PC-3 (cell line): ENCODE measurements around the gene CASP12. TPM values are rescaled to one million over a fixed set of nuclear protein-coding genes. Genes with fewer than 3 reads are reported as not detected.

Experiments
- ATAC-seq: fragments of 200-7000 bp; cut with Tn5 transposase; 2 replicates; pipeline ENCODE4 v1.9.1; 2020; ENCODE audit warnings: mild to moderate bottlenecking, moderate library complexity
- BruUV-seq: library from RNA; stranded (reverse); fragments of 400-500 nt; replicated peaks from 2 replicates; lab custom pipeline; 2021; lab: Mats Ljungman, UMichigan
- CTCF ChIA-PET: fragments of 300-600 bp; sonication (Branson Sonifier 250); formaldehyde crosslinking; loops from one replicate; lab custom pipeline; 2022; ENCODE audit warnings: antibody characterized with exemption; lab: Charles Lee
- POLR2A ChIA-PET: fragments of 300-600 bp; sonication (Branson Sonifier 250); formaldehyde crosslinking; loops from one replicate; lab custom pipeline; 2022; ENCODE audit warnings: antibody characterized with exemption; ENCODE audit not compliant: unreplicated experiment; lab: Charles Lee
- DNase-seq: peaks from one replicate; pipeline ENCODE4 v3.0.0-alpha.2; 2015
- H2AFZ ChIP-seq: fragments of 300-600 bp; sonication (generic); 2 replicates; pipeline ENCODE4 v1.6.0; 2016; ENCODE audit warnings: antibody characterized with exemption, low read length
- H3F3A ChIP-seq: fragments of 300-600 bp; sonication (generic); one replicate; pipeline ENCODE4 v1.6.0; 2017; ENCODE audit warnings: antibody characterized with exemption, low read length, control low read depth, mild to moderate bottlenecking; ENCODE audit not compliant: unreplicated experiment
- H3K27ac ChIP-seq: fragments of 300-600 bp; sonication (generic); 2 replicates; pipeline ENCODE4 v1.5.1; 2016; ENCODE audit warnings: mild to moderate bottlenecking, low read length
- H3K27me3 ChIP-seq: fragments of 300-600 bp; sonication (generic); 2 replicates; pipeline ENCODE4 v1.6.1; 2016; ENCODE audit warnings: low read length, mixed read lengths
- H3K36me3 ChIP-seq: fragments of 300-600 bp; sonication (generic); 2 replicates; pipeline ENCODE4 v1.6.1; 2016; ENCODE audit warnings: low read depth, mixed run types, low read length, mixed read lengths
- H3K4me1 ChIP-seq: fragments of 300-600 bp; sonication (generic); 2 replicates; pipeline ENCODE4 v1.5.1; 2016; ENCODE audit warnings: low read length; ENCODE audit not compliant: insufficient read depth
- H3K4me2 ChIP-seq: fragments of 300-600 bp; sonication (generic); 2 replicates; pipeline ENCODE4 v1.6.0; 2016; ENCODE audit warnings: low read length
- H3K4me3 ChIP-seq: fragments of 300-600 bp; sonication (generic); 2 replicates; pipeline ENCODE4 v1.5.1; 2016; ENCODE audit warnings: mild to moderate bottlenecking, low read length, mixed read lengths
- H3K79me2 ChIP-seq: fragments of 300-600 bp; sonication (generic); 2 replicates; pipeline ENCODE4 v1.6.1; 2017; ENCODE audit warnings: low read length, mixed read lengths
- H3K9ac ChIP-seq: fragments of 300-600 bp; sonication (generic); 2 replicates; pipeline ENCODE4 v1.6.0; 2016; ENCODE audit warnings: mild to moderate bottlenecking, low read length
- H3K9me2 ChIP-seq: fragments of 300-600 bp; sonication (generic); replicated peaks from 2 replicates; pipeline ENCODE4 v1.6.1; 2016; ENCODE audit warnings: mixed run types, low read length, mixed read lengths
- H3K9me3 ChIP-seq: fragments of 300-600 bp; sonication (generic); 2 replicates; pipeline ENCODE4 v1.6.1; 2016; ENCODE audit warnings: low read length, mixed read lengths
- H4K20me1 ChIP-seq: fragments of 300-600 bp; sonication (generic); 2 replicates; pipeline ENCODE4 v1.6.1; 2016; ENCODE audit warnings: low read length, mixed read lengths
- EZH2 ChIP-seq: fragments of 300-600 bp; sonication (generic); IDR thresholded peaks from one replicate; pipeline ENCODE4 v1.6.1; 2017; ENCODE audit warnings: antibody characterized with exemption, mild to moderate bottlenecking, low read length; ENCODE audit not compliant: unreplicated experiment
- EZH2phosphoT487 ChIP-seq: fragments of 300-600 bp; sonication (generic); IDR thresholded peaks from 2 replicates; pipeline ENCODE4 v1.6.1; 2018; ENCODE audit warnings: mild to moderate bottlenecking, antibody characterized with exemption, low read length, borderline replicate concordance
- intact Hi-C: fragments of 100-400 bp; cut with micrococcal nuclease; formaldehyde crosslinking; loops from 2 replicates; pipeline ENCODE4 v1.9.0; 2023
- total RNA-seq: library from RNA; depleted of rRNA; stranded (reverse); fragments of >200 nt; gene quantifications from 2 replicates; pipeline ENCODE4 v1.2.3, GENCODE V29; 2014
- TF ChIP-seq, protein P1 (sequence below): fragments of 300-600 bp; sonication (generic); conservative IDR thresholded peaks from 2 replicates; pipeline ENCODE4 v1.5.1; 2017; ENCODE audit warnings: antibody characterized with exemption, low read depth, mild to moderate bottlenecking, low read length

The CASP12 gene
- total RNA-seq, 1 experiment from 2014 or later: not detected

DNA sequence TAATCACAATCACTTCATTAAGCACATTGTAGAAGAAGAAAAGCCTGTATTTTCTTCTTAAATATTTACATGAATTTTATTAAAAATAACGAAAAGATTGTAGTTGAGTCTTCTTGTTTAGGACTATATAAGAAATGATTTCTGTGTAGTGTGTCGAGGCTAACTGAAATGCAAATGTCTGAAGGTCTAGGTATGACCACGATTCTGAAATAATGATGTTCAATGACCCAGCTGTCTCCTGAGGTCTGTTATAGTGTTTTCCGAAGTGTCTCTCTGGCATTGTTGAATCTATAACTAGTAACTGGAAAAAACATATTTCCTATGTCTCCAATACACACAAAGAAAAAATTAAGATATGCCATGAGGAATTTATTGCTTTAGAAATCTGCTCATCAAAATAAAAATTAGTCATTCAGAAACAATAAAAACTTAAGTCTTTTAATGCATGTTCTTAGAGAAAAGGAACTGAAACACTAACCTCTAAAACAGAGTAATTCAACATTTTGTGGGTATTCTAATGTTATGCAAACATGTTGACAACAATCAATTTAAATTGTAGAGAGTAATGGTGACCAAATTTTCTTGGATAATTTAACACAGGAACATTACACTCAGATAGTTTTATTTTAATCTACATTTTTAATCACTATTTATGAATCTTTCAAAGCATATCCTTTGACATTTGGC, 55.0 kb downstream of the CASP12 start:
- Histone ChIP-seq H3K4me3 (no peak overlapping the region), H3K4me1 (no peaks in the 10 kb centered on the region), H3K9me2 (no peaks in the 10 kb centered on the region), H3F3A (no peaks in the 10 kb centered on the region), H4K20me1 (no peaks in the 10 kb centered on the region), H2AFZ (no peak overlapping the region), H3K27ac (no peak overlapping the region), H3K79me2 (no peaks in the 10 kb centered on the region), H3K27me3 (no peaks in the 10 kb centered on the region), H3K36me3 (no peaks in the 10 kb centered on the region), H3K9me3 (no peaks in the 10 kb centered on the region), H3K4me2 (no peak overlapping the region), H3K9ac (no peak overlapping the region)
- POLR2A ChIA-PET: no interaction called here
- no peak for TF ChIP-seq EZH2
- no peak for TF ChIP-seq EZH2phosphoT487
- TF ChIP-seq, protein P1, sequence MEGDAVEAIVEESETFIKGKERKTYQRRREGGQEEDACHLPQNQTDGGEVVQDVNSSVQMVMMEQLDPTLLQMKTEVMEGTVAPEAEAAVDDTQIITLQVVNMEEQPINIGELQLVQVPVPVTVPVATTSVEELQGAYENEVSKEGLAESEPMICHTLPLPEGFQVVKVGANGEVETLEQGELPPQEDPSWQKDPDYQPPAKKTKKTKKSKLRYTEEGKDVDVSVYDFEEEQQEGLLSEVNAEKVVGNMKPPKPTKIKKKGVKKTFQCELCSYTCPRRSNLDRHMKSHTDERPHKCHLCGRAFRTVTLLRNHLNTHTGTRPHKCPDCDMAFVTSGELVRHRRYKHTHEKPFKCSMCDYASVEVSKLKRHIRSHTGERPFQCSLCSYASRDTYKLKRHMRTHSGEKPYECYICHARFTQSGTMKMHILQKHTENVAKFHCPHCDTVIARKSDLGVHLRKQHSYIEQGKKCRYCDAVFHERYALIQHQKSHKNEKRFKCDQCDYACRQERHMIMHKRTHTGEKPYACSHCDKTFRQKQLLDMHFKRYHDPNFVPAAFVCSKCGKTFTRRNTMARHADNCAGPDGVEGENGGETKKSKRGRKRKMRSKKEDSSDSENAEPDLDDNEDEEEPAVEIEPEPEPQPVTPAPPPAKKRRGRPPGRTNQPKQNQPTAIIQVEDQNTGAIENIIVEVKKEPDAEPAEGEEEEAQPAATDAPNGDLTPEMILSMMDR: no peak
- ATAC-seq (no peak), DNase-seq (no peak)
- CTCF ChIA-PET: no interaction called here
- BruUV-seq: no TSS peak
- intact Hi-C loops: loop anchor here (5.0 kb wide), 1 partner anchor 74 kb away; no protein-coding TSS in a partner anchor

DNA sequence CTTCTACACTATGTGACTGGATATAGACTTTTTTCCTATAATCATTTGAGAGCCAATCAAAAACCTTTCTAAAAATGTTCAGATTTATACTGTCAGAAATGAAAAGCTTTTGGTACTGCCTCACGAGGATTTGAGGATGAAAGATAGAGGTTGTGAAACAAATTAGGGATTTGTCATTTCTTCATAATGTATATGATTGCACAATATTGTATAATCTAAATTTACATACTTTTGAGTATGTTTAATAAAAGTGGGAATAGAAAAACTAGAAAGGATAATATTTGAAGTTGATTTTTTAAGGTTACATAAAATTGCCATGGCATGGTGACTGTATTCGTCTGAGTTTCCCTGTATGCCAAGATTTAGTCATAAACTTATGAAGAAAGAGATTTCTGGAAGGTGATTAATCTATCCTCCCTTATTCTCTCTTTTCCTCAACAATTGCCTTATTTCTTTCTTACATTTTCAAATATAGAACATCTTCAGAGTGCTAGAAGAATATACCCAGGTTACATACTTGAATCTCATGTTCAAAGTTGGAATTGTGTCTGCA, 56.2 kb downstream of the CASP12 start:
- H3K4me1 ChIP-seq: no peaks in the 10 kb centered on the region
- H3K9me3 ChIP-seq: no peaks in the 10 kb centered on the region
- H3K9me2 ChIP-seq: no peaks in the 10 kb centered on the region
- no peak overlapping the region for H3K9ac ChIP-seq
- no peak overlapping the region for H2AFZ ChIP-seq
- H3K4me3 ChIP-seq: no peak overlapping the region
- ChIA-PET POLR2A (no interaction called here), CTCF (no interaction called here)
- H3K27me3 ChIP-seq: no peaks in the 10 kb centered on the region
- no peak for DNase-seq
- H3F3A ChIP-seq: no peaks in the 10 kb centered on the region
- no peaks in the 10 kb centered on the region for H4K20me1 ChIP-seq
- no peaks in the 10 kb centered on the region for H3K36me3 ChIP-seq
- no peak overlapping the region for H3K4me2 ChIP-seq
- H3K79me2 ChIP-seq: no peaks in the 10 kb centered on the region
- no TSS peak for BruUV-seq
- no peak overlapping the region for H3K27ac ChIP-seq
- intact Hi-C loops: loop anchor here (5.0 kb wide), 1 partner anchor 75 kb away; no protein-coding TSS in a partner anchor
- no peak for ATAC-seq
- no peak for TF ChIP-seq EZH2
- TF ChIP-seq, protein P1: no peak
- no peak for TF ChIP-seq EZH2phosphoT487

DNA sequence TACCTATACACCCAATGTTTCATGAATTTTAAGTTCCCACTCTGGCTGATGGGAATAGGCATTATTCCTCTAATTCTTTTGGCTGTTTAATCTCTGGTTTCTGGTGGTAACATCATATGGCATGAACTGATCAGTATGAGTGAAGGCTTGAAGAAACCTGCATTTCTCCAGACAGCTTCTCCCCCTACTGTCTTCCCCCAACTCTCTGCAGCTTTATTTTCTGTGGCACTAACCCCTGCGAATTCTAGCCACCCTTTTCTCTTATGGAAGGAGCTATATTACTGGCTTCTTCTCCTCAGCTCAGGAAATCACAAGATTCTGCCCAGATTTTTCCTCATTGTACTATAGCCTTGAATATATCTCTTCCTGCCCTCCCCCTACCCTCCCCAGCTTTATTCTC, 57.1 kb downstream of the CASP12 start:
- Histone ChIP-seq H3K4me2 (no peak overlapping the region), H3F3A (no peaks in the 10 kb centered on the region), H3K27me3 (no peaks in the 10 kb centered on the region), H3K9me2 (no peaks in the 10 kb centered on the region), H4K20me1 (no peaks in the 10 kb centered on the region), H3K79me2 (no peaks in the 10 kb centered on the region), H2AFZ (no peak overlapping the region), H3K4me1 (no peaks in the 10 kb centered on the region), H3K9ac (no peak overlapping the region), H3K4me3 (no peak overlapping the region), H3K36me3 (no peaks in the 10 kb centered on the region), H3K27ac (no peak overlapping the region), H3K9me3 (no peaks in the 10 kb centered on the region)
- ChIA-PET CTCF (no interaction called here), POLR2A (no interaction called here)
- no TSS peak for BruUV-seq
- DNase-seq (no peak), ATAC-seq (no peak)
- intact Hi-C loops: loop anchor here (5.0 kb wide), 1 partner anchor 76 kb away; no protein-coding TSS in a partner anchor
- TF ChIP-seq EZH2: no peak
- no peak for TF ChIP-seq EZH2phosphoT487
- TF ChIP-seq, protein P1: no peak
